GM11168 (cell line): ENCODE measurements around the gene HIF1AN.
"Not testable (repeated sequence)": the region's sequence is repeated elsewhere in the genome, so short reads cannot be mapped to it uniquely, and the experiment has no call there.

Experiments
- in situ Hi-C: fragments of 300-500 bp; cut with MboI; formaldehyde crosslinking; loops from one replicate; pipeline ENCODE4 v1.12.0; 2022; ENCODE audit warnings: low sequenced_read_pairs; ENCODE audit not compliant: unreplicated experiment

The HIF1AN gene

DNA sequence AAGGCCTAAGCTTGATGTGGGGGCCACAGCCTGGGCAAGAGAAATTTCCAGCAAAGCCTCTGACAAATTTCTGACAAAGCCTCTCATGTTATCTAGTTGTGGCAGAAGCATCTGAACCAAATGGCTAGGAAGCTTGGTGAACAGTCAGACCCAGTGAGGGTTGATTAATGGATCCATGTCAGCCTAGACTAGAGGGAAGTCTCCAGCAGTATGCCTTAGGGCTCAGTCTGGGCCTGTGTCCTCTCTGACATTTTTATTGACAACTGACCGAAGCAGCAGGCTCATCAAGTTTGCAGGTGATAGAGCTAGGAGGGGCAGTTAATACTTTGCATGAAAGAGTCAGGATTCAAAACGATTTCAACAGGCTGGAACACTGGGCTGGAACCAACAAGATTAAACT, 25.3 kb downstream of the HIF1AN start:
- in situ Hi-C loops = no loop called here

GRCh38 chr10:100562008-100562672, 26.4 kb downstream of the HIF1AN start:
- in situ Hi-C loops = no loop called here

DNA sequence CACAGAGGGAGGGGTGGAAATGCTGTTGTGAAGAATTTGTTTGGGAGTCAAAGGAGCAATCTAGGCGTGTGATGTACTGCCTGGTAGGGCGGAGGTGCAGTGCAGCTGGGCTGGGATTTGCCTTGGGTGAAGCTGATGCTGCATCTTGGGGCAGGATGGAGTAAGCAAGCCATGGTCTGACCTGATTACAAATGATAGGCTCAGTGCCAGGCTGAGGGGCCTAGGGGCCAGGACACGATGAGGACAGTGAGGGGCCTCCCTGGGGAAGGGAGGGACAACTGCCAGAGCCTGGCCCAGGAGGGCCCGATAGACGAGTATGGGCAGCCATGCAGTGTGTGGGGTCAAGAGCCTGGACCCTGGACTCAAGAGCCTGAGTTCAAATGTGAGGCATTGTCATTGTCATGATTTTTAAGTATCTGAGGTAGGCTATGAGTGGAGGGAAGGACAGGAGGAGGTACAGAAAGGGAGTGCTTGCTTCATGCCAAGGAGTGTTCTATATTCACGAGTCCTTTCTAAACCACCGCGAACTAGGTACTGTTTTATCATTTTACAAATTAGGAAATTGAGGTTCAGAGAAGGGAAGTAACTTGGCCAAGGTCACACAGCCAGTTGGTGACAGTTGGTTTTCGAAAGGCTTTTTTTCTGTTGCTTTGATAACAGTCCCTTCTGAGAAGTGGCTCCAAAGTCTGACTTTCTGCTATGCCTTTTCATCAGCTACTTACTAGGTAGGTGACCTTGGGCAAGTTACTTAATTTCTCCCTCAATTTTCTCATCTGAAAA, 29.7 kb downstream of the HIF1AN start:
- in situ Hi-C loops = no loop called here

DNA sequence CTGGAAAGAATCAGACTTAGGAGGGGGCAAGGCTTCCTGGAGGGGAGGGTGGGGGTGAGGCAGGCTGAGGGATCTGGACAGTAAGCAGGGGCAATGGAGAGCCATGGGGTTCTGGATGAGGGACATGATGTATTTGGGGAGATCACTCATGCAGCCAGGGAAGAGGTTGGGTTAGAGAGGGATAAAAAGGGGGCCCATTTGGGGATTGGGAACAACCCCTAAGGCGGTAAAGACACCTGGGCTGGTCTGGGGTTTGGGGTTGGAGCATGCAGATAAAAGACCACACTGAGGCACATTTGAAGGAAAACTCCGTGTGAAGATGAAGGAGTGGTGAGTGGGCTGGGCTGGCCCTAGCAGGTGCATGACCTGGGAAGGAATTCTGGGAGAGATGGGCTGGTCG, 30.8 kb downstream of the HIF1AN start:
- in situ Hi-C loops = no loop called here

GRCh38 chr10:100567249-100567648, 31.5 kb downstream of the HIF1AN start:
- in situ Hi-C loops = no loop called here

DNA sequence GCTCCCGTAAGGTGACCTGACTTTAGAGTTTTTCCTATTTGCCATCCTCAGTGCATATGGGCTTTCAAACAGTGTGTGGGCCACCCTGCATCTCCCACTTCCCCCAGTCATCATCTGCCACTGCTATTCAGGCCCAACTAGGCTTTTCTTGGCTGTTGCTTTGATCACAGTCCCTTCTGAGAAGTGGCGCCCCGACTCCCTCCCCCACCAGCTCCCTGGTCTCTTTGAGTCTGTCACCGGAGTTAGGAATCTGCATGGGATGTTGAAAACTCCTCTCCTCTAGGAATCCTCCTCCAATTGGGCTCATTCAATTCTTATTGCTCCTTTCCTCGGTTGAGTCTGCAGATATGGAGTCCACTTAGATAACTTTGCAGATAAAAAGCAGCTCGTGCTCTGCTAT, 32.1 kb downstream of the HIF1AN start:
- in situ Hi-C loops = no loop called here

DNA sequence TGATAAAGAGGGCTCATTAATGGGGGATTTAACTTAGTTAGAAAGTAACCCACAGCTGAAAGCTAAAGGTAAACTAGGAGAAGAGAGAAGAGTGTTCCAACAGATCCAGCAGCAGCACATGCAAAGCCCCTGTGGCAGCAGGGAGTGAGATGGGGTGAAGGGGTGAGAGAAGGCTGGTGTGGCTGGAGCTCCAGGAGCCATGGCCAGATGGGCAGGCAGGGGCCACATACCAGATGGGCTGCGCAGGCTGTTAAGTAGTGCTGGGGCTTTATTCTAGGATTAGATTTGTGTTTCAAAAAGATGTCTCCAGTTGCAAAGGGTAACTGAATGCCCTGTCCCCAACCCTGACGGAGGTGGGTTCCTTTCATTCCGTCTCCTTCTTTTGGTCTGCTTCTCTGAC, 33.2 kb downstream of the HIF1AN start:
- in situ Hi-C loops = no loop called here

DNA sequence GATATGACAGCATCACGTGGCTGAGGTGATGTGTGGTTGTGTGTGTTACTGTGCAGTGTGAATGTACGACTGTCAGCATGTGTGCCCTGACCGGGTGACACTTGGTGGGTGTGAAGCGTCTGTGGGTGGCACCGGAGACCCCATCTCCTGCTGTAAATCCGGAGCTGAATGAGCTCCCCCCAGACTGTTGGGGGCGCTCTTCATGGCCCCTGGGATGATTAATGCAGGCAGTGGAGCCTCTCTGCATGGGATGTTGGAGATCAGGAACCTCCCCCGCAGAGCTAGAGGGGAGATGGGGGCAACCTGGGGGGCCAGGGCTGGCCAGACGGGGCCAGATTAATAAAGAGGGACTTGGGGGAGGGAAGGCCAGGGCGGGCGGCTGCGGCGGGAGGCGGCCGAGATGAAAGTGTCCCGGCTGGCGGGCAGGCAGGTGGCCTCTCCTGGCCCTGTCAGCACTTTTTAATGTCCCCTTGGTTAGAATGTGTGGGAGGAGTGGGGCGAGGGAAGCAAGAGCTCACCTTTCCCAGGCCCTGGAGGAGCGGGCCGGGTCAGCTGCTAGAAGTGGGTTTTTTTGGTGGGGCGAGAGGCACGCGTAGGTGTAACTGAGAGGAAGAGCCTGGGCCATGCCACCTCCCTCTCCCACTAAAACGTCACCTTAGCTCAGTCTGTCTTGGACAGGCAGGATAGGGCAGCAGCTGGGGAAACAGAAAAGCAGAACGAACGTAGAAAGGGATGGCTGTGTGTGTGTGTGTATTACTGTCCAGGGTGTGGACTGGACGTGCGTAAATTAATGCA, 34.1 kb downstream of the HIF1AN start:
- in situ Hi-C loops = no loop called here

DNA sequence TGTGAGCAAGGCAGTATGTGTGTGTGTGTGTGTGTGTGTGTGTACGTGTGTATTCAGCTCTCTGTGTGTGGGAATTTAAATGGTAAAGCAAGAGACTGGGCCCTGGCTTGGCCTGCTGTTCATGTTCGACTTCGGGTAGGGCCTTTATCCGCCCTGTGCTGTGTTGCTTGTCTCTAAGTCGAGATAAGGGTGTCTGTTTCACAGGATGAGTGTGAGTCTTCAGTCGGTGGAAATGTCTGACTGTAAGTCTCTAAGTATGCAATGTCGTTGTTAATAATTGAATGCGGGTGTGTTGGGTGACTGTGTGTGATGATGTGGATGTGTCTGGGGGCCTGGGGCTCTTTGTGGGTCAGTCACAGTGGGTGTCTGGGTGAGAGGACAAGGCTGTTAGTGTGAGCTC, 34.8 kb downstream of the HIF1AN start:
- in situ Hi-C loops = no loop called here

DNA sequence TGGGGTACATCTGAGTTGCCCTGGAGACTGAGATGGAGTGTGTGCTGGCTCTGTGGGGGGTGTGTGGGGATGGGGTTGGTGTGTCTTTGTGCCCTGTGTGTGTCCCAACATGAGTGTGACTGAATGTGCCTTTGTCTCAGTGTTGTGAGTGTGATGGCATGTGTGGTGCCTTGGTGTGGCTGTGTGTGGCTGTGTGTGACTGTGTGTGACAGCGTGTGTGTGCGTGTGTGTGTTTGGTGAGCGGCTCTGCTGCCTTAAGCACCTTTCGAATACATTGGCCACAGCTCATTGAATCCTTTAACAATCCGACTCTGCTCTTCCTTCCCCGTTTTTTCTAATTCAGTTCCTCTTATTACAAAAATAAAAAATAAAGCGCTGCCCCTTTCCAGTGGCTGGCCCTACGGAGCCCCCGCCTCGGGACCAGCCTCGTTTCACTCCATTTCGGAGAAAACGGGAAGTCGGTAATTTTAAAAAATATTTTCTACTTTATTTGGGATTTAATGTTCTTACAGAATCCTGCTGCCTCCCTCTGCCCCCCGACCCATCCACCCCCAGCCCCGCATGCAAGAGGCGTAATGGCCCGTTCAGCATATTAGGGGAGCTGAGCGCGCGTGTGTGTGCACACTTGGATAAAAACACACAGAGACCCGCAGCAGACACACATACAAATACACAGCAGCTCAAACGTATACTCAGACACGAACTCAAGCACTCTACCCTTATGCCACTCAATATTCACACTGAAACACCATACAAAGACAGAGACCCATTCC, 35.5 kb downstream of the HIF1AN start:
- in situ Hi-C loops = no loop called here

- in situ Hi-C loops = not testable (repeated sequence)
Measured at GRCh38 chr10:100575146-100575545, 39.4 kb downstream of the HIF1AN start.

- in situ Hi-C loops = no loop called here
Measured at GRCh38 chr10:100575585-100576281, 40.0 kb downstream of the HIF1AN start.

- in situ Hi-C loops = no loop called here
Measured at GRCh38 chr10:100576282-100576635, 40.5 kb downstream of the HIF1AN start.

DNA sequence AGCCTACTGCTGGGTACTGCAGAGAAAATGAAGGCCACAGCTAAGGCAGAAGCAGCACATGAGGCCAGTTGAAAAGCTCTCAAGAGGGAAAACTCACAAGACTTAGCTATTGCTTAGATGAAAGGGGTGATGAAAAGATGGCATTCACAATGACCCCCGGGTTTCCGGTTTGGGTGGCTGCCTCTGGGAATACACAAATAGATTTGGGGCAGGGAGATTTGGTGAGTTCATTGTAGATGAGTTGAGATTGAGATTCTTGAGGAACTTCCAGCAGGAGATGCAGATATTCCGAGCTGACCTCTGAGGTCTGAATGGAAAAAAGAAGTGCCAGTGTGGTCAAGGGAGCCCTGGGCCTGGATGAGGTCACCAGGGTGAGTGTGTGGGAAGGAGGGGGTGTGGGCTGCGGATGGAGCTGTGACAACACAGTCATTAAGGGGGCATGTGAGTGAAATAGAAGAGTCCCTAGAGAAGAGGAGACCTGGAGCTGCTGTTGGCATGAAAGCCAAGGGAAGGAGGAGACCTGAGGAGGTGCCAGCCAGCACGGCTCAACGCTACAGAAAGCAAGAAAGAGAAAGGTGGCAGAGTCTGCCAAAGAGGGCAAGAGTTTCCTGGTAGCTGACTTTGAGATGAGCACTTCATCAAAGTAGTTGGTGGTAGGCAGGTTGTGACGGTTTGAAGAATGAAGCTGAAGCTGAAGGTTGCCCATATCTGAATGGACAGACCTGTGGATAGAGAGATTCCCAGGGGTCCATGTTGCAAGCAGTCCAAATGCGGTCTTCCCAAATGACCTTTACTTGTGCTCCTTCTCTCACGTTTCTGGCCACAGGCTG, 43.7 kb downstream of the HIF1AN start:
- in situ Hi-C loops = no loop called here

DNA sequence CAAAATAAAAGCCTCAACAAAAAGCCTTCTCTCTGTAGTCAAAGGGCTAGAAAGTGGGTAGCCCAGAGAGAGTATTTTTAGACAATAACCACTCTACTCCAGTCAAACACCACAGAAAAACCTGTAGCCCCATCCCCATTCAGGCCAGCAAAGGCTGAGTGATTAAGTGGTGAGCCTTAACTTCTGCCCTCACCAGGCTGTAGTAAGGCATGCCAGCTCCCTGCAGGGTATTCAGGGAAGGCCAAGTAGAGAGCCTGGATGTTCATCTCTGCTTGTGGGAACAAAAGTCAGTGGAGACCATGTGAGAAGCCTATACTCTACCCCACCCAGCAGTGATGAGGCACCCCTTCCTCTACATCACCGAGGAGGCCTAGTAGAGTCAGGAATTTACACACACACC, 51.2 kb downstream of the HIF1AN start:
- in situ Hi-C loops = no loop called here

GRCh38 chr10:100598166-100598565, 62.4 kb downstream of the HIF1AN start:
- in situ Hi-C loops = no loop called here

DNA sequence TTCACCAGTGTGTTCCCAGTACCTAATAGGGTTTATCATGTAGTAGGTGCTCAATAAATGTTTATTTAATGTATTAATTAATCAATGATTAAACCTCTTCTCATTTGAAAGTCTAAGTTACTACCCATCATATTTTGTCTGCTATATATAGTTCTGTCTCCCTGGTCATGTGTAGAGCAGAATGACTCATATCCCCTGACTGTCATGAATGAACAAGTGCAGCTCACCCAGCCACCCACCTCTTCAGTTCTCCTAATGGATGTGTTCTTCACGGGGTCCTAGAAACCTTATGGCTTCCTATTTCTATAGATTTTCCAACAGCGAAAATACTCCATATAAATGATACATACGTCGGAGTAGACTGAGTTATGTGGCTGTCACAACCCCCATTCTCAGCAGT, 64.5 kb downstream of the HIF1AN start:
- in situ Hi-C loops = no loop called here

GRCh38 chr10:100607439-100607838, 71.7 kb downstream of the HIF1AN start:
- in situ Hi-C loops = no loop called here
